GM12878 (cell line): ENCODE results near the gene BEAN1. TPM values are rescaled to one million over a fixed set of nuclear protein-coding genes. Genes with fewer than 3 reads are reported as not detected.

Source experiments
- ATAC-seq: fragments of 200-7000 bp; cut with Tn5 transposase; 3 replicates; pipeline ENCODE4 v1.9.1; 2020; ENCODE audit warnings: mild to moderate bottlenecking, moderate library complexity
- BruUV-seq: library from RNA; stranded (reverse); fragments of 400-500 nt; replicated peaks from 2 replicates; lab custom pipeline; 2021; lab: Mats Ljungman, UMichigan
- CTCF ChIA-PET: fragments of 300-600 bp; sonication (Branson Sonifier 250); formaldehyde crosslinking; extraction: SDS; loops from one replicate; lab custom pipeline; 2021; ENCODE audit warnings: inconsistent platforms; lab: Yijun Ruan, JAX
- POLR2A ChIA-PET: fragments of 350-600 bp; formaldehyde crosslinking; extraction: SDS; loops from one replicate; lab custom pipeline; 2021; ENCODE audit warnings: inconsistent platforms; lab: Charles Lee
- RAD21 ChIA-PET: fragments of 300-600 bp; sonication (Branson Sonifier 250); formaldehyde crosslinking; loops from one replicate; lab custom pipeline; 2023; ENCODE audit warnings: antibody characterized with exemption; ENCODE audit not compliant: unreplicated experiment; lab: Charles Lee
- SMC1A ChIA-PET: fragments of 300-600 bp; sonication (Branson Sonifier 250); formaldehyde crosslinking; loops from one replicate; lab custom pipeline; 2023; ENCODE audit not compliant: unreplicated experiment, uncharacterized antibody; lab: Charles Lee
- DNase-seq: peaks from one replicate; pipeline ENCODE4 v3.0.0-alpha.2; 2011; ENCODE audit warnings: low read depth, low spot score
- FAIRE-seq: peaks from 3 replicates; lab custom pipeline; 2011; peaks lifted over from hg19 to GRCh38; lab: Jason Lieb, UNC
- H2AFZ ChIP-seq: 2 replicates; pipeline ENCODE4 v1.6.0; 2011; ENCODE audit warnings: low read depth, low read length, control low read depth; ENCODE audit not compliant: control insufficient read depth
- H3K27ac ChIP-seq: 2 replicates; pipeline ENCODE4 v1.5.1; 2011; ENCODE audit warnings: control low read depth; ENCODE audit not compliant: control insufficient read depth, insufficient read depth
- H3K27me3 ChIP-seq, 2 experiments: replicated peaks in 1 of 2; 2 replicates each; pipeline versions ENCODE4 v1.6.0 to v1.6.1; 2011; ENCODE audit warnings: low read length in 1 of 2; ENCODE audit not compliant: control insufficient read depth in 2 of 2, insufficient read depth in 2 of 2
- H3K36me3 ChIP-seq, 2 experiments: 2 replicates each; pipeline ENCODE4 v1.5.1; 2011; ENCODE audit warnings: low read length in 1 of 2; ENCODE audit not compliant: control insufficient read depth in 2 of 2, insufficient read depth in 2 of 2
- H3K4me1 ChIP-seq: 2 replicates; pipeline ENCODE4 v1.6.1; 2011; ENCODE audit warnings: mild to moderate bottlenecking, low read length, moderate library complexity, mixed read lengths; ENCODE audit not compliant: control insufficient read depth, insufficient read depth
- H3K4me2 ChIP-seq: 2 replicates; pipeline ENCODE4 v1.6.0; 2011; ENCODE audit warnings: control low read depth; ENCODE audit not compliant: control insufficient read depth, insufficient read depth
- H3K4me3 ChIP-seq: fragments of 200-600 bp; sonication (generic); 2 replicates; pipeline ENCODE4 v1.5.1; 2016
- H3K79me2 ChIP-seq: 2 replicates; pipeline ENCODE4 v1.6.0; 2011; ENCODE audit warnings: low read length; ENCODE audit not compliant: control insufficient read depth, insufficient read depth
- H3K9ac ChIP-seq: 2 replicates; pipeline ENCODE4 v1.8.0; 2011; ENCODE audit warnings: low read length, control low read depth, mixed read lengths; ENCODE audit not compliant: control insufficient read depth, insufficient read depth
- H3K9me3 ChIP-seq: replicated peaks from 3 replicates; pipeline ENCODE4 v1.5.1; 2011; ENCODE audit warnings: mild to moderate bottlenecking, low read length; ENCODE audit not compliant: control insufficient read depth, insufficient read depth
- H4K20me1 ChIP-seq: 2 replicates; pipeline ENCODE4 v1.6.0; 2011; ENCODE audit not compliant: control insufficient read depth, insufficient read depth
- ATF3 ChIP-seq: IDR thresholded peaks from 2 replicates; pipeline ENCODE4 v1.6.1; 2011; ENCODE audit warnings: low read depth, mild to moderate bottlenecking, low read length, moderate library complexity, borderline replicate concordance; ENCODE audit errors: extremely low read depth
- BCLAF1 ChIP-seq: fragments of 450-650 bp; IDR thresholded peaks from 2 replicates; pipeline ENCODE4 v1.6.1; 2017; ENCODE audit warnings: antibody characterized with exemption, mild to moderate bottlenecking, moderate library complexity
- CBX3 ChIP-seq: fragments of 200-600 bp; sonication (generic); IDR thresholded peaks from 2 replicates; pipeline ENCODE4 v1.6.1; 2016; ENCODE audit warnings: low read depth, borderline replicate concordance
- E2F4 ChIP-seq: IDR thresholded peaks from 2 replicates; pipeline ENCODE4 v1.6.1; 2012; ENCODE audit warnings: low read depth, low read length, improper control_type of control experiment
- EGR1 ChIP-seq, 2 experiments: IDR thresholded peaks; 1 replicate in 1 of 2; 2 replicates in 1 of 2; pipeline ENCODE4 v1.6.1; 2011 to 2012; ENCODE audit warnings: low read depth in 2 of 2, low read length in 2 of 2, borderline replicate concordance in 1 of 2, mild to moderate bottlenecking in 1 of 2, moderate library complexity in 1 of 2
- KLF5 ChIP-seq: fragments of 450-650 bp; IDR thresholded peaks from 2 replicates; pipeline ENCODE4 v1.6.1; 2014; ENCODE audit warnings: mild to moderate bottlenecking; ENCODE audit not compliant: partially characterized antibody
- NR2C2 ChIP-seq: IDR thresholded peaks from 2 replicates; pipeline ENCODE4 v1.6.1; 2011; ENCODE audit warnings: borderline replicate concordance, low read depth; ENCODE audit not compliant: control insufficient read depth, insufficient read length
- RAD51 ChIP-seq: fragments of 450-650 bp; IDR thresholded peaks from 2 replicates; pipeline ENCODE4 v1.6.1; 2016; ENCODE audit warnings: moderate library complexity, mild to moderate bottlenecking, inconsistent platforms
- STAT1 ChIP-seq: fragments of 450-650 bp; conservative IDR thresholded peaks from 2 replicates; pipeline ENCODE4 v1.6.1; 2014; ENCODE audit warnings: antibody characterized with exemption, mild to moderate bottlenecking
- TAF1 ChIP-seq: IDR thresholded peaks from 2 replicates; pipeline ENCODE4 v1.6.1; 2011; ENCODE audit warnings: mild to moderate bottlenecking, low read depth, low read length, borderline replicate concordance
- TCF3 ChIP-seq: IDR thresholded peaks from 2 replicates; pipeline ENCODE4 v1.6.1; 2012; ENCODE audit warnings: low read depth, mild to moderate bottlenecking, low read length, borderline replicate concordance; ENCODE audit not compliant: insufficient read depth
- ZBTB40 ChIP-seq: fragments of 450-650 bp; IDR thresholded peaks from 2 replicates; pipeline ENCODE4 v1.6.1; 2016; ENCODE audit warnings: mild to moderate bottlenecking, moderate library complexity, borderline replicate concordance
- WGBS: methylation state at CpG from one replicate; pipeline ENCODE4 v1.1.6; 2016; ENCODE audit warnings: low lambda C conversion rate; ENCODE audit not compliant: insufficient replicate concordance, insufficient coverage; ENCODE audit errors: missing lambda C conversion rate; 5-methylcytosine and 5-hydroxymethylcytosine counted together
- in situ Hi-C: fragments of 300-500 bp; cut with MboI; formaldehyde crosslinking; loops from 9 replicates; pipeline ENCODE4 v1.14.3; 2018; ENCODE audit warnings: mixed read lengths
- intact Hi-C: fragments of 100-400 bp; cut with micrococcal nuclease; formaldehyde crosslinking; loops from one replicate; pipeline ENCODE4 v1.14.2; 2022; ENCODE audit not compliant: unreplicated experiment
- polyA plus RNA-seq, 11 experiments: library from polyadenylated mRNA; depleted of rRNA in 4 of 11; unstranded in 6 of 11; stranded (reverse) in 5 of 11; fragments of >200 nt; fragmentation: Nextera tagmentation in 4 of 11; fragmentation: Illumina TruSeq in 1 of 11; extraction: Ambion mirVana in 4 of 11; extraction: Trizol in 1 of 11; gene quantifications; 1 replicate in 1 of 11; 2 replicates in 10 of 11; pipeline versions ENCODE4 v1.2.1 to v1.2.3, GENCODE V29; 2011 to 2016; ENCODE audit warnings: inconsistent platforms in 2 of 11, missing spikeins in 2 of 11, low read depth in 1 of 11
- total RNA-seq, 4 experiments: library from RNA; depleted of rRNA in 3 of 4; stranded (reverse); fragments of >200 nt in 3 of 4; fragmentation: Illumina TruSeq in 1 of 4; extraction: Trizol in 1 of 4; gene quantifications; 2 replicates each; pipeline versions ENCODE4 v1.2.1 to v1.2.3, GENCODE V29; 2013 to 2021

BEAN1 gene
- total and polyA plus RNA-seq, 10 of the 15 experiments (the other 5 are each of a cell fraction or from before 2014, with no cell fraction given) = not detected

- no peak for TF ChIP-seq ZBTB40
- TF ChIP-seq TCF3 = no peak
- no peak for TF ChIP-seq ATF3
- TF ChIP-seq, all 136 proteins: peak for 0
These were observed 15.6 kb downstream of the BEAN1 start (continued) for GRCh38 chr16:66442502-66443268.

GRCh38 chr16:66443269-66443652, 16.2 kb downstream of the BEAN1 start:
- H3K9ac ChIP-seq = no peak overlapping the region
- ATAC-seq (no peak), DNase-seq (no peak), FAIRE-seq (no peak)
- no TSS peak for BruUV-seq
- H3K27ac ChIP-seq = no peak overlapping the region
- RAD21 ChIA-PET = no interaction called here
- H3K36me3 ChIP-seq = no peaks in the 10 kb centered on the region
- POLR2A ChIA-PET = no interaction called here
- H3K79me2 ChIP-seq = no peaks in the 10 kb centered on the region
- no peaks in the 10 kb centered on the region for H4K20me1 ChIP-seq
- H3K4me3 ChIP-seq = no peak overlapping the region
- no peak overlapping the region for H3K4me2 ChIP-seq
- SMC1A ChIA-PET = interaction anchor here (0.5 to 1.3 kb wide), 4 partner anchors 28 to 132 kb away, joined by 3 read pairs; no protein-coding TSS in a partner anchor
- no peak overlapping the region for H2AFZ ChIP-seq
- no peaks in the 10 kb centered on the region for H3K9me3 ChIP-seq
- intact Hi-C loops = no loop called here
- WGBS = 29% methylated on average over 3 of the region's 3 CpGs
- in situ Hi-C loops = no loop called here
- no peaks in the 10 kb centered on the region for H3K4me1 ChIP-seq
- peaks cover 3% of the 10 kb centered on the region in 2 experiments for H3K27me3 ChIP-seq
- CTCF ChIA-PET = interaction anchor here (0.7 to 1.7 kb wide), 2 partner anchors 8 to 12 kb away, joined by 3 to 5 read pairs; no protein-coding TSS in a partner anchor
- TF ChIP-seq NR2C2 (no peak), CBX3 (no peak), EGR1 (IDR thresholded peaks at IDR 0.05; ENCODE audit: borderline replicate concordance in 1 of 2, low read depth in 2 of 2, low read length in 2 of 2) (no peak), TAF1 (no peak), E2F4 (no peak), BCLAF1 (no peak), RAD51 (no peak), STAT1 (no peak), KLF5 (no peak)
